ENCODE data around the gene LHX6.

LHX6 gene

GRCh38 chr9:122234022-122234748 is 5.4 kb upstream of the LHX6 start:
- DNase-seq = no peak

- no peak for DNase-seq
Measured at GRCh38 chr9:122232796-122233306, 4.1 kb upstream of the LHX6 start.

GRCh38 chr9:122229485-122229837 is 704 bp upstream of the LHX6 start:
- no peak for DNase-seq

GRCh38 chr9:122228191-122228567 is 578 bp downstream of the LHX6 start:
- no peak for DNase-seq

GRCh38 chr9:122227575-122227900 is 1.2 kb downstream of the LHX6 start:
- no peak for DNase-seq

- no peak for DNase-seq
Measured at GRCh38 chr9:122226758-122227574, 1.8 kb downstream of the LHX6 start.

- no peak for DNase-seq
Measured at GRCh38 chr9:122226142-122226757, 2.5 kb downstream of the LHX6 start.

GRCh38 chr9:122225312-122226141 is 3.2 kb downstream of the LHX6 start:
- no peak for DNase-seq

- no peak for DNase-seq
Measured at GRCh38 chr9:122223435-122223834, 5.3 kb downstream of the LHX6 start.

GRCh38 chr9:122222791-122223190 is 6.0 kb downstream of the LHX6 start:
- no peak for DNase-seq

- DNase-seq = no peak
Measured at GRCh38 chr9:122221183-122221811, 7.5 kb downstream of the LHX6 start.

- no peak for DNase-seq
Measured at GRCh38 chr9:122220673-122221182, 8.0 kb downstream of the LHX6 start.

- no peak for DNase-seq
Measured at GRCh38 chr9:122219856-122220672, 8.7 kb downstream of the LHX6 start.

- no peak for DNase-seq
Measured at GRCh38 chr9:122218935-122219855, 9.6 kb downstream of the LHX6 start.

- DNase-seq = no peak
Measured at GRCh38 chr9:122218071-122218934, 10.5 kb downstream of the LHX6 start.

GRCh38 chr9:122217640-122218039 is 11.1 kb downstream of the LHX6 start:
- DNase-seq = no peak

- DNase-seq = no peak
Measured at GRCh38 chr9:122216798-122217418, 11.8 kb downstream of the LHX6 start.

- DNase-seq = no peak
Measured at GRCh38 chr9:122216138-122216797, 12.5 kb downstream of the LHX6 start.

Measured in CD4-positive, alpha-beta T cell treated with Interleukin-12 subunit alpha and Interleukin-12 subunit beta, for 1 hour (primary cell).